Sigmoid colon (tissue), 4 donors: ENCODE data around the gene TMEM139.

Experiments used
- EP300 ChIP-seq, 4 donors: sonication (generic); formaldehyde crosslinking; IDR thresholded peaks; one replicate each; pipeline ENCODE4 v1.6.1; 2017; ENCODE audit warnings: antibody characterized with exemption in 4 of 4
- POLR2A ChIP-seq, 2 donors: fragments of 450-650 bp; IDR thresholded peaks; one replicate each; pipeline ENCODE4 v1.6.1; 2016; ENCODE audit warnings: antibody characterized with exemption in 2 of 2, mild to moderate bottlenecking in 2 of 2, moderate library complexity in 2 of 2
- POLR2AphosphoS5 ChIP-seq, 4 donors: sonication (generic); formaldehyde crosslinking; IDR thresholded peaks; one replicate each; pipeline ENCODE4 v1.6.1; 2017; ENCODE audit warnings: antibody characterized with exemption in 4 of 4
- TF ChIP-seq, protein P1 (sequence below), 4 experiments: fragments of 450-650 bp in 3 of 4; fragments of 200-600 bp in 1 of 4; IDR thresholded peaks; one replicate each; pipeline ENCODE4 v1.5.1; 2016 to 2019; ENCODE audit warnings: antibody characterized with exemption in 4 of 4, mild to moderate bottlenecking in 3 of 4, moderate library complexity in 2 of 4

GRCh38 chr7:143318661-143319060, 33.9 kb downstream of the TMEM139 start:
- TF ChIP-seq, protein P1, sequence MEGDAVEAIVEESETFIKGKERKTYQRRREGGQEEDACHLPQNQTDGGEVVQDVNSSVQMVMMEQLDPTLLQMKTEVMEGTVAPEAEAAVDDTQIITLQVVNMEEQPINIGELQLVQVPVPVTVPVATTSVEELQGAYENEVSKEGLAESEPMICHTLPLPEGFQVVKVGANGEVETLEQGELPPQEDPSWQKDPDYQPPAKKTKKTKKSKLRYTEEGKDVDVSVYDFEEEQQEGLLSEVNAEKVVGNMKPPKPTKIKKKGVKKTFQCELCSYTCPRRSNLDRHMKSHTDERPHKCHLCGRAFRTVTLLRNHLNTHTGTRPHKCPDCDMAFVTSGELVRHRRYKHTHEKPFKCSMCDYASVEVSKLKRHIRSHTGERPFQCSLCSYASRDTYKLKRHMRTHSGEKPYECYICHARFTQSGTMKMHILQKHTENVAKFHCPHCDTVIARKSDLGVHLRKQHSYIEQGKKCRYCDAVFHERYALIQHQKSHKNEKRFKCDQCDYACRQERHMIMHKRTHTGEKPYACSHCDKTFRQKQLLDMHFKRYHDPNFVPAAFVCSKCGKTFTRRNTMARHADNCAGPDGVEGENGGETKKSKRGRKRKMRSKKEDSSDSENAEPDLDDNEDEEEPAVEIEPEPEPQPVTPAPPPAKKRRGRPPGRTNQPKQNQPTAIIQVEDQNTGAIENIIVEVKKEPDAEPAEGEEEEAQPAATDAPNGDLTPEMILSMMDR (IDR thresholded peaks at IDR 0.05) = no peak
- no peak for TF ChIP-seq POLR2AphosphoS5 (IDR thresholded peaks at IDR 0.05)
- TF ChIP-seq EP300 (IDR thresholded peaks at IDR 0.05) = no peak
- TF ChIP-seq POLR2A (IDR thresholded peaks at IDR 0.05) = no peak
